SH-SY5Y (cell line): ENCODE results near the gene DCHS2.

Experiments used
- GATA2 ChIP-seq: IDR thresholded peaks from 2 replicates; pipeline ENCODE4 v1.6.1; 2011; ENCODE audit warnings: mild to moderate bottlenecking, low read depth, low read length
- GATA3 ChIP-seq: IDR thresholded peaks from 2 replicates; pipeline ENCODE4 v1.6.1; 2011; ENCODE audit warnings: low read depth, mild to moderate bottlenecking, low read length, moderate library complexity

- TF ChIP-seq GATA3 (no peak), GATA2 (no peak)
These were observed 102.5 kb downstream of the DCHS2 start for GRCh38 chr4:154389148-154389547.
